A549 (cell line): Measurements from ENCODE around the gene SGIP1. TPM values are rescaled to one million over a fixed set of nuclear protein-coding genes. Genes with fewer than 3 reads are reported as not detected.

Source experiments
- ATAC-seq, 2 experiments: fragments of 200-7000 bp in 1 of 2; fragments of >200 bp in 1 of 2; cut with Nextera tagmentation in 1 of 2; cut with Tn5 transposase in 1 of 2; 3 replicates each; pipeline versions ENCODE4 v1.8.0 to v1.9.1; 2018 to 2020; ENCODE audit warnings: mild to moderate bottlenecking in 1 of 2, moderate library complexity in 1 of 2
- CTCF ChIA-PET: fragments of 300-600 bp; sonication (Branson Sonifier 250); formaldehyde crosslinking; extraction: SDS; loops from one replicate; lab custom pipeline; 2021; ENCODE audit warnings: antibody characterized with exemption, inconsistent platforms; lab: Yijun Ruan, JAX
- POLR2A ChIA-PET: fragments of 350-600 bp; formaldehyde crosslinking; extraction: SDS; loops from one replicate; lab custom pipeline; 2021; ENCODE audit warnings: antibody characterized with exemption, inconsistent platforms; lab: Yijun Ruan, JAX
- DNase-seq, 2 experiments: peaks; one replicate each; pipeline versions ENCODE4 v3.0.0 to v3.0.0-alpha.2; 2011 to 2016; ENCODE audit warnings: low read depth in 1 of 2, low spot score in 1 of 2
- FAIRE-seq: peaks from 2 replicates; lab custom pipeline; 2011; peaks lifted over from hg19 to GRCh38; lab: Jason Lieb, UNC
- H3K27ac ChIP-seq, 2 experiments: fragments of >200 bp; sonication (Bioruptor Twin); formaldehyde crosslinking; 3 replicates each; pipeline ENCODE4 v1.5.1; 2016 to 2017
- H3K4me1 ChIP-seq: fragments of >200 bp; sonication (Bioruptor Twin); formaldehyde crosslinking; 3 replicates; pipeline ENCODE4 v1.6.1; 2016
- H3K4me2 ChIP-seq: fragments of >200 bp; sonication (Bioruptor Twin); formaldehyde crosslinking; 3 replicates; pipeline ENCODE4 v1.6.1; 2016
- H3K4me3 ChIP-seq: fragments of >200 bp; sonication (Bioruptor Twin); formaldehyde crosslinking; 3 replicates; pipeline ENCODE4 v1.5.1; 2016
- H3K9me3 ChIP-seq: fragments of >200 bp; sonication (Bioruptor Twin); formaldehyde crosslinking; 3 replicates; pipeline ENCODE4 v1.6.1; 2016
- BCL3 ChIP-seq: fragments of >200 bp; sonication (Bioruptor Twin); formaldehyde crosslinking; IDR thresholded peaks from 3 replicates; pipeline ENCODE4 v1.6.1; 2016
- CBX8 ChIP-seq: fragments of 200-600 bp; sonication (generic); IDR thresholded peaks from 2 replicates; pipeline ENCODE4 v1.6.1; 2016
- CTCF ChIP-seq: fragments of >200 bp; sonication (Bioruptor Twin); formaldehyde crosslinking; IDR thresholded peaks from 3 replicates; pipeline ENCODE4 v1.5.1; 2016
- E2F6 ChIP-seq: IDR thresholded peaks from 2 replicates; pipeline ENCODE4 v1.6.1; 2012; ENCODE audit warnings: low read depth, borderline replicate concordance
- ELK1 ChIP-seq: fragments of 150-350 bp; IDR thresholded peaks from 2 replicates; pipeline ENCODE4 v1.6.1; 2014; ENCODE audit warnings: low read depth, mild to moderate bottlenecking, low read length
- FOSL2 ChIP-seq, 2 experiments: fragments of 450-650 bp in 1 of 2; fragments of >200 bp in 1 of 2; sonication (Bioruptor Twin) in 1 of 2; formaldehyde crosslinking; IDR thresholded peaks; 2 replicates each; pipeline versions ENCODE4 v1.5.0 to v1.6.1; 2016 to 2020; ENCODE audit warnings: mild to moderate bottlenecking in 1 of 2, moderate library complexity in 1 of 2
- HEYL ChIP-seq: fragments of 250-450 bp; sonication (Bioruptor Pico); IDR thresholded peaks from 2 replicates; pipeline ENCODE4 v1.8.0; 2021; ENCODE audit warnings: mild to moderate bottlenecking, moderate library complexity
- JUNB ChIP-seq: fragments of >200 bp; sonication (Bioruptor Twin); formaldehyde crosslinking; IDR thresholded peaks from 2 replicates; pipeline ENCODE4 v1.6.1; 2016
- NFE2L2 ChIP-seq: fragments of 150-350 bp; conservative IDR thresholded peaks from 2 replicates; pipeline ENCODE4 v1.6.1; 2014; ENCODE audit warnings: low read length
- NR3C1 ChIP-seq: fragments of >200 bp; sonication (Bioruptor Twin); formaldehyde crosslinking; IDR thresholded peaks from 3 replicates; pipeline ENCODE4 v1.6.1; 2017
- PBX3 ChIP-seq: IDR thresholded peaks from 2 replicates; pipeline ENCODE4 v1.6.1; 2012
- POLR2A ChIP-seq: IDR thresholded peaks from 2 replicates; pipeline ENCODE4 v1.6.1; 2012; ENCODE audit warnings: mild to moderate bottlenecking, low read length
- POLR2AphosphoS2 ChIP-seq: conservative IDR thresholded peaks from 2 replicates; pipeline ENCODE4 v1.6.1; 2012; ENCODE audit warnings: low read length, improper control_type of control experiment, inconsistent platforms
- RCOR1 ChIP-seq: fragments of 150-350 bp; IDR thresholded peaks from 2 replicates; pipeline ENCODE4 v1.6.1; 2014; ENCODE audit warnings: antibody characterized with exemption, low read length, low read depth
- REST ChIP-seq: fragments of 200-600 bp; sonication (generic); IDR thresholded peaks from 2 replicates; pipeline ENCODE4 v1.6.1; 2016; ENCODE audit warnings: antibody characterized with exemption, mild to moderate bottlenecking, moderate library complexity
- RFX5 ChIP-seq: fragments of 450-650 bp; IDR thresholded peaks from 2 replicates; pipeline ENCODE4 v1.7.1; 2014; ENCODE audit warnings: antibody characterized with exemption, mild to moderate bottlenecking, moderate library complexity
- SMC3 ChIP-seq: fragments of >200 bp; sonication (Bioruptor Twin); formaldehyde crosslinking; IDR thresholded peaks from 3 replicates; pipeline ENCODE4 v1.6.1; 2018; ENCODE audit warnings: inconsistent platforms
- TFCP2L1 ChIP-seq: fragments of 250-450 bp; sonication (Bioruptor Pico); IDR thresholded peaks from 2 replicates; pipeline ENCODE4 v1.5.0; 2021; ENCODE audit warnings: mild to moderate bottlenecking
- TP53 ChIP-seq: fragments of 250-450 bp; sonication (Bioruptor Pico); IDR thresholded peaks from 2 replicates; pipeline ENCODE4 v1.5.0; 2021; ENCODE audit warnings: mild to moderate bottlenecking, moderate library complexity
- ZNF302 ChIP-seq: fragments of 250-450 bp; sonication (Bioruptor Pico); IDR thresholded peaks from 2 replicates; pipeline ENCODE4 v1.9.0; 2021; ENCODE audit warnings: inconsistent platforms, mild to moderate bottlenecking, moderate library complexity
- ZSCAN20 ChIP-seq: fragments of 250-450 bp; sonication (Bioruptor Pico); IDR thresholded peaks from 2 replicates; pipeline ENCODE4 v1.8.0; 2022; ENCODE audit warnings: mild to moderate bottlenecking, moderate library complexity
- WGBS: methylation state at CpG from one replicate; pipeline ENCODE4 v1.1.6; 2017; ENCODE audit errors: missing lambda C conversion rate; 5-methylcytosine and 5-hydroxymethylcytosine counted together
- polyA plus RNA-seq, 4 experiments: library from polyadenylated mRNA; depleted of rRNA in 3 of 4; stranded (reverse); fragments of >200 nt; fragmentation: RNase III in 1 of 4; extraction: RNeasy Plus Mini Kit Qiagen cat#74134 plus additional on column Dnase treatment in 1 of 4; gene quantifications; 2 replicates in 3 of 4; 3 replicates in 1 of 4; pipeline ENCODE4 v1.2.3, GENCODE V29; 2011 to 2017

The SGIP1 gene
- polyA plus RNA-seq, 2 of the 4 experiments (the other 2 are of a cell fraction): not detected

- CTCF ChIA-PET: no interaction called here
- WGBS: 28% methylated on average over 4 of the region's 4 CpGs
- TF ChIP-seq HEYL (CRISPR knock-in tag): no peak
- no peak for TF ChIP-seq E2F6
- TF ChIP-seq TFCP2L1: no peak
- no peak for TF ChIP-seq ELK1
- TF ChIP-seq TP53 (CRISPR knock-in tag): no peak
- no peak for TF ChIP-seq REST
- TF ChIP-seq RFX5: no peak
- TF ChIP-seq PBX3: no peak
- TF ChIP-seq, all 56 proteins: peak for 0
- Histone ChIP-seq H3K4me2 (no peak overlapping the region), H3K4me1 (no peaks in the 10 kb centered on the region), H3K9me3 (no peaks in the 10 kb centered on the region), H3K4me3 (no peak overlapping the region), H3K27ac (no peak overlapping the region)
- FAIRE-seq (no peak), DNase-seq (no peak), ATAC-seq (no peak)
- POLR2A ChIA-PET: no interaction called here
Observed at GRCh38 chr1:66613187-66613586, 79.2 kb downstream of the SGIP1 start.

- CTCF ChIA-PET: interaction anchor here (1.5 kb wide), 1 partner anchor 12 kb away, joined by 3 read pairs; no protein-coding TSS in a partner anchor
- H3K27ac ChIP-seq: no peak overlapping the region
- no peak overlapping the region for H3K4me2 ChIP-seq
- WGBS: 66% methylated on average over 4 of the region's 4 CpGs
- H3K9me3 ChIP-seq: no peaks in the 10 kb centered on the region
- DNase-seq (no peak), ATAC-seq (no peak), FAIRE-seq (no peak)
- no peak overlapping the region for H3K4me3 ChIP-seq
- H3K4me1 ChIP-seq: no peaks in the 10 kb centered on the region
- TF ChIP-seq CTCF (no peak), BCL3 (no peak), POLR2AphosphoS2 (no peak), CBX8 (no peak), RCOR1 (no peak), ZNF302 (no peak), TP53 (CRISPR knock-in tag) (no peak), POLR2A (no peak), REST (no peak), JUNB (no peak), FOSL2 (IDR thresholded peaks at IDR 0.05) (no peak), FOSL2 (CRISPR knock-in tag; IDR thresholded peaks at IDR 0.05) (no peak), SMC3 (no peak), NR3C1 (no peak), NFE2L2 (no peak), ZSCAN20 (CRISPR knock-in tag) (no peak)
- POLR2A ChIA-PET: no interaction called here
Observed at GRCh38 chr1:66617362-66618184, 83.6 kb downstream of the SGIP1 start.
